ENCODE measurements around the gene PCOLCE2. TPM values are rescaled to one million over a fixed set of nuclear protein-coding genes. Genes with fewer than 3 reads are reported as not detected.

PCOLCE2 gene
- total RNA-seq, 1 experiment from 2014 or later: 23.9 TPM

DNA sequence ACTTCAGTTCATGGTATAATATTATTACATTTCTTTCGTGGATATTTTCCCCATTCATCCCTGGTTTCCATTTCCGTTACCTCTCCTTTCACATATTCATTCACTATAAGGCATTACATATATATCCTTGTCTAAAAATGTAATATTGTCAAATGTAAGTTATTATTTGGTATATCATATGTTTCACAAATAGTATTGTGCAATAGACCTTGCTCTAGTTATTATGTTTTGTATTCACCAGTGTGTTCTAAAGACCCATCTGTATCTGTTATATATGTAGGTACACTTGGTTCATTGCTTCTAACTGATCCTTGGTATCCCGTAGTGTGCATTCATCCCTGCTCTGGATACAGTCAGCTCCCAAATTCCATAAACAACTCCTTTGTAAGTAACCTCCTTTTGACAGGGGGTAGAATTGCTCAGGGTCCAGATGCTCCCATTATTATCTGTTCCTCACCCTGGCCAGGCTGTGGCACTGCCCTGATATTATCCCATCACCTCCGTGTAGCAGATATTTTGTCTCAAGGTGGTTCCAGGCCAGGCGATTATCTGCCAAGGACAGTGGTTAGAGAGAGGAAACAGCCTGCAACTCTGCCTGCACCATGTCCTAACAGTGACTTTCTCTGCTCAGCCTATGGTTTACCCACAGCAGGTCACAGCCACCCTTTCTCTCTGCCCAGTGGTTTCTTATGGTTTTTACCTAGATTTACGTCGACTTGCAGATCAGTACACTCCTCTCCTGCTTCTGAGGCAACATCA lies 45.4 kb upstream of the PCOLCE2 start:
- Histone ChIP-seq H3K79me2 (ENCODE audit: low read length) (no peaks in the 10 kb centered on the region), H4K20me1 (ENCODE audit: low read length) (no peaks in the 10 kb centered on the region), H2AFZ (ENCODE audit: low read length) (no peak overlapping the region), H3K9ac (ENCODE audit: low read length) (no peak overlapping the region), H3F3A (ENCODE audit: low read length, unreplicated experiment) (no peaks in the 10 kb centered on the region), H3K27ac (ENCODE audit: low read length) (no peak overlapping the region), H3K4me2 (ENCODE audit: low read length) (no peak overlapping the region), H3K9me3 (ENCODE audit: low read length) (no peaks in the 10 kb centered on the region), H3K4me1 (ENCODE audit: insufficient read depth, low read length) (no peaks in the 10 kb centered on the region), H3K36me3 (ENCODE audit: low read depth, low read length) (no peaks in the 10 kb centered on the region), H3K27me3 (ENCODE audit: low read length) (no peaks in the 10 kb centered on the region), H3K9me2 (replicated peaks; ENCODE audit: low read length) (no peaks in the 10 kb centered on the region), H3K4me3 (ENCODE audit: low read length) (no peak overlapping the region)
- ATAC-seq (no peak), DNase-seq (no peak)
- TF ChIP-seq, protein P1, sequence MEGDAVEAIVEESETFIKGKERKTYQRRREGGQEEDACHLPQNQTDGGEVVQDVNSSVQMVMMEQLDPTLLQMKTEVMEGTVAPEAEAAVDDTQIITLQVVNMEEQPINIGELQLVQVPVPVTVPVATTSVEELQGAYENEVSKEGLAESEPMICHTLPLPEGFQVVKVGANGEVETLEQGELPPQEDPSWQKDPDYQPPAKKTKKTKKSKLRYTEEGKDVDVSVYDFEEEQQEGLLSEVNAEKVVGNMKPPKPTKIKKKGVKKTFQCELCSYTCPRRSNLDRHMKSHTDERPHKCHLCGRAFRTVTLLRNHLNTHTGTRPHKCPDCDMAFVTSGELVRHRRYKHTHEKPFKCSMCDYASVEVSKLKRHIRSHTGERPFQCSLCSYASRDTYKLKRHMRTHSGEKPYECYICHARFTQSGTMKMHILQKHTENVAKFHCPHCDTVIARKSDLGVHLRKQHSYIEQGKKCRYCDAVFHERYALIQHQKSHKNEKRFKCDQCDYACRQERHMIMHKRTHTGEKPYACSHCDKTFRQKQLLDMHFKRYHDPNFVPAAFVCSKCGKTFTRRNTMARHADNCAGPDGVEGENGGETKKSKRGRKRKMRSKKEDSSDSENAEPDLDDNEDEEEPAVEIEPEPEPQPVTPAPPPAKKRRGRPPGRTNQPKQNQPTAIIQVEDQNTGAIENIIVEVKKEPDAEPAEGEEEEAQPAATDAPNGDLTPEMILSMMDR (conservative IDR thresholded peaks at IDR 0.05; ENCODE audit: low read depth, low read length): no peak
- TF ChIP-seq EZH2 (IDR thresholded peaks at IDR 0.05; ENCODE audit: low read length, unreplicated experiment) (no peak), EZH2phosphoT487 (IDR thresholded peaks at IDR 0.05; ENCODE audit: borderline replicate concordance, low read length) (no peak)
- no TSS peak for BruUV-seq (replicated peaks)
- intact Hi-C loops (cut with micrococcal nuclease): no loop called here
- ChIA-PET CTCF (no interaction called here), POLR2A (ENCODE audit: unreplicated experiment) (no interaction called here)

DNA sequence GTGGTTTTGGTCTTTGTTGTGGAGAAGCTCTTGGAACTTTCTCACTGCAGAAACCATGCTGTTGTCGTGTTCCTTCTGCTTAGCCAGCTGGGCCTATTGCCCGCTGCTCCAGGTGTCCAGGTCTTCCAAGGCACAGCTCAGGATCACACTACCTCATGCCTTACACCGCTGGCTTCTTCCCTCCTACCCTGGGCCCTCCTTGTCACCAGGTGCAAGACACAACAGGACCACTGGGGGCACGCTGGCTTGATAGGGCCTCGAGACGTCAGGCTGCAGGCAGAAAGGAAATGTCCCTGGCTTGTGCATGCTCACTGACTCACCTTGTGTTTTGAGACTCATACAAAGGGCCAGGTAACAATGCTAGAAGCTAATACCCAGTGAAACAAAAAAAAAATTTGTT lies 42.3 kb upstream of the PCOLCE2 start:
- H3K9ac ChIP-seq (ENCODE audit: low read length): no peak overlapping the region
- H3K27me3 ChIP-seq (ENCODE audit: low read length): no peaks in the 10 kb centered on the region
- ChIA-PET POLR2A (ENCODE audit: unreplicated experiment) (no interaction called here), CTCF (no interaction called here)
- H3K79me2 ChIP-seq (ENCODE audit: low read length): no peaks in the 10 kb centered on the region
- H3K9me3 ChIP-seq (ENCODE audit: low read length): no peaks in the 10 kb centered on the region
- no peak overlapping the region for H3K4me2 ChIP-seq (ENCODE audit: low read length)
- H3K36me3 ChIP-seq (ENCODE audit: low read depth, low read length): no peaks in the 10 kb centered on the region
- H3K9me2 ChIP-seq (replicated peaks; ENCODE audit: low read length): no peaks in the 10 kb centered on the region
- peak; percentile 59 for ATAC-seq
- H3F3A ChIP-seq (ENCODE audit: low read length, unreplicated experiment): no peaks in the 10 kb centered on the region
- H3K4me1 ChIP-seq (ENCODE audit: insufficient read depth, low read length): no peaks in the 10 kb centered on the region
- BruUV-seq (replicated peaks): no TSS peak
- H2AFZ ChIP-seq (ENCODE audit: low read length): no peak overlapping the region
- intact Hi-C loops (cut with micrococcal nuclease): loop anchor here (2.0 kb wide), 1 partner anchor 102 kb away; no protein-coding TSS in a partner anchor
- peak; percentile 21 for DNase-seq
- H4K20me1 ChIP-seq (ENCODE audit: low read length): no peaks in the 10 kb centered on the region
- no peak overlapping the region for H3K4me3 ChIP-seq (ENCODE audit: low read length)
- TF ChIP-seq EZH2 (IDR thresholded peaks at IDR 0.05; ENCODE audit: low read length, unreplicated experiment): no peak
- no peak for TF ChIP-seq EZH2phosphoT487 (IDR thresholded peaks at IDR 0.05; ENCODE audit: borderline replicate concordance, low read length)
- TF ChIP-seq, protein P1 (conservative IDR thresholded peaks at IDR 0.05; ENCODE audit: low read depth, low read length): 0 out of 2 replicates have a peak, but pooled peaks have one; percentile 22
- no peak overlapping the region for H3K27ac ChIP-seq (ENCODE audit: low read length)

DNA sequence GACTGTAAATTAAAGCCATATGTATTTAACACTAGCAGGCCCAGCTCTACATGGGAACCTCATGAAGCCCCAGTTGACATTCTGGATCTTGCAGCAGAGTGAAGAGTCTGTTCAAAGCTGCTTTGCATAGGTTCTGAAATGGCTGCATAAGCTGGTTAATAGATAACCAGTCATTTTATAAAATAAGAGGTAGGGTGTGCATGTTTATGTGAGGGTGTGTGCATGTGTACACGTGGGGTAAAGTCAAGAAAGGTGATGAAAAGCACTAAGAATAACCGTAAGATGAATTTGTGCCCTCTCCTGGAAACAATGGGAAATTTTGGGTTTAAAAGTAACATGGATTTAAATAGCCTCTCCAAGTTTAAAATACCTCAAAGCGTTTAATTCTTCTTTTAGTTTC lies 41.6 kb upstream of the PCOLCE2 start:
- H3K4me2 ChIP-seq (ENCODE audit: low read length): no peak overlapping the region
- no peaks in the 10 kb centered on the region for H4K20me1 ChIP-seq (ENCODE audit: low read length)
- no peaks in the 10 kb centered on the region for H3K36me3 ChIP-seq (ENCODE audit: low read depth, low read length)
- no peak overlapping the region for H3K9ac ChIP-seq (ENCODE audit: low read length)
- ChIA-PET POLR2A (ENCODE audit: unreplicated experiment) (no interaction called here), CTCF (interaction anchor here (0.5 kb wide), 1 partner anchor 344 kb away, joined by 3 read pairs; no protein-coding TSS in a partner anchor)
- TF ChIP-seq, protein P1 (conservative IDR thresholded peaks at IDR 0.05; ENCODE audit: low read depth, low read length): 0 out of 2 replicates have a peak, but pooled peaks have one; percentile 22
- no peak for TF ChIP-seq EZH2 (IDR thresholded peaks at IDR 0.05; ENCODE audit: low read length, unreplicated experiment)
- H2AFZ ChIP-seq (ENCODE audit: low read length): no peak overlapping the region
- no peaks in the 10 kb centered on the region for H3K27me3 ChIP-seq (ENCODE audit: low read length)
- H3K4me1 ChIP-seq (ENCODE audit: insufficient read depth, low read length): no peaks in the 10 kb centered on the region
- BruUV-seq (replicated peaks): no TSS peak
- ATAC-seq (no peak), DNase-seq (no peak)
- intact Hi-C loops (cut with micrococcal nuclease): loop anchor here (2.0 kb wide), 1 partner anchor 102 kb away; no protein-coding TSS in a partner anchor
- no peaks in the 10 kb centered on the region for H3K9me2 ChIP-seq (replicated peaks; ENCODE audit: low read length)
- H3K27ac ChIP-seq (ENCODE audit: low read length): no peak overlapping the region
- no peaks in the 10 kb centered on the region for H3K9me3 ChIP-seq (ENCODE audit: low read length)
- H3K79me2 ChIP-seq (ENCODE audit: low read length): no peaks in the 10 kb centered on the region
- H3K4me3 ChIP-seq (ENCODE audit: low read length): no peak overlapping the region
- H3F3A ChIP-seq (ENCODE audit: low read length, unreplicated experiment): no peaks in the 10 kb centered on the region

Data from PC-3 (cell line).